HCT116 (cell line): ENCODE data around the gene TSC1. TPM values are rescaled to one million over a fixed set of nuclear protein-coding genes. Genes with fewer than 3 reads are reported as not detected.

Experiments used
- ATAC-seq: fragments of 200-7000 bp; cut with Tn5 transposase; 2 replicates; pipeline ENCODE4 v1.9.1; 2020; ENCODE audit warnings: mild to moderate bottlenecking, moderate library complexity
- BruUV-seq: library from RNA; stranded (reverse); fragments of 400-500 nt; replicated peaks from 2 replicates; lab custom pipeline; 2021; lab: Mats Ljungman, UMichigan
- CTCF ChIA-PET: fragments of 300-600 bp; sonication (Branson Sonifier 250); formaldehyde crosslinking; loops from one replicate; lab custom pipeline; 2021; ENCODE audit warnings: antibody characterized with exemption; lab: Charles Lee
- POLR2A ChIA-PET: fragments of 300-600, 350-600 bp; sonication (Branson Sonifier 250); formaldehyde crosslinking; loops from one replicate; lab custom pipeline; 2021; ENCODE audit warnings: antibody characterized with exemption; lab: Charles Lee
- RAD21 ChIA-PET, 2 experiments: fragments of 300-600 bp; sonication (Branson Sonifier 250); formaldehyde crosslinking; loops; one replicate each; lab custom pipeline; 2023; ENCODE audit warnings: low total read pairs in 2 of 2; ENCODE audit not compliant: uncharacterized antibody in 2 of 2, unreplicated experiment in 2 of 2, low non-redundant PET in 1 of 2; lab: Charles Lee
- DNase-seq: peaks from one replicate; pipeline ENCODE4 v3.0.0-alpha.2; 2010; ENCODE audit warnings: low read depth, low spot score
- H2AFZ ChIP-seq: fragments of 200-600 bp; shearing (Covaris generic), sonication (generic); 2 replicates; pipeline ENCODE4 v1.6.1; 2017; ENCODE audit warnings: low read depth, mixed run types, mixed read lengths, antibody characterized with exemption, low read length; ENCODE audit not compliant: poor library complexity, severe bottlenecking
- H3K27ac ChIP-seq: 2 replicates; pipeline ENCODE4 v1.5.1; 2012; ENCODE audit warnings: low read depth, low read length
- H3K27me3 ChIP-seq: fragments of 200-600 bp; sonication (generic); 2 replicates; pipeline ENCODE4 v1.6.1; 2016; ENCODE audit warnings: mixed run types, low read length, mixed read lengths; ENCODE audit not compliant: insufficient read depth
- H3K36me3 ChIP-seq, 2 experiments: fragments of 200-500 bp in 1 of 2; fragments of 200-600 bp in 1 of 2; sonication (Bioruptor generic) in 1 of 2; sonication (generic) in 1 of 2; 2 replicates each; pipeline versions ENCODE4 v1.5.1 to v1.6.1; 2014 to 2016; ENCODE audit warnings: low read length in 2 of 2, inconsistent platforms in 1 of 2, mixed read lengths in 1 of 2, mixed run types in 1 of 2; ENCODE audit not compliant: insufficient read depth in 2 of 2, control insufficient read depth in 1 of 2
- H3K4me1 ChIP-seq, 2 experiments: fragments of 200-600 bp in 1 of 2; sonication (generic) in 1 of 2; 2 replicates each; pipeline versions ENCODE4 v1.5.1 to v1.6.1; 2012 to 2017; ENCODE audit warnings: low read length in 2 of 2, inconsistent platforms in 1 of 2, mild to moderate bottlenecking in 1 of 2, mixed read lengths in 1 of 2, mixed run types in 1 of 2, moderate library complexity in 1 of 2; ENCODE audit not compliant: insufficient read depth in 2 of 2, control insufficient read depth in 1 of 2
- H3K4me2 ChIP-seq: fragments of 200-600 bp; sonication (generic); 2 replicates; pipeline ENCODE4 v1.6.1; 2017; ENCODE audit warnings: mixed run types, low read length, mixed read lengths
- H3K4me3 ChIP-seq, 2 experiments: fragments of 200-600 bp in 1 of 2; sonication (generic) in 1 of 2; replicated peaks in 1 of 2; 2 replicates each; pipeline ENCODE4 v1.5.1; 2011 to 2016; ENCODE audit warnings: low read length in 2 of 2, control low read depth in 1 of 2, low read depth in 1 of 2, mild to moderate bottlenecking in 1 of 2, mixed read lengths in 1 of 2, mixed run types in 1 of 2
- H3K79me2 ChIP-seq: fragments of 200-600 bp; sonication (generic); 2 replicates; pipeline ENCODE4 v1.6.1; 2017; ENCODE audit warnings: mild to moderate bottlenecking, mixed run types, low read length, moderate library complexity, mixed read lengths; ENCODE audit not compliant: insufficient read depth
- H3K9ac ChIP-seq: fragments of 200-600 bp; sonication (generic); 2 replicates; pipeline ENCODE4 v1.6.1; 2016; ENCODE audit warnings: low read length, mixed read lengths
- H3K9me2 ChIP-seq: fragments of 200-600 bp; sonication (generic), shearing (Covaris generic); 2 replicates; pipeline ENCODE4 v1.6.1; 2017; ENCODE audit warnings: mixed run types, mild to moderate bottlenecking, moderate library complexity; ENCODE audit not compliant: insufficient read depth
- H3K9me3 ChIP-seq, 2 experiments: fragments of 200-500 bp in 1 of 2; fragments of 200-600 bp in 1 of 2; sonication (Bioruptor generic) in 1 of 2; sonication (generic) in 1 of 2; 2 replicates each; pipeline ENCODE4 v1.6.1; 2014 to 2017; ENCODE audit warnings: low read length in 2 of 2, mixed read lengths in 2 of 2, inconsistent platforms in 1 of 2, low read depth in 1 of 2, mild to moderate bottlenecking in 1 of 2, mixed run types in 1 of 2, moderate library complexity in 1 of 2; ENCODE audit not compliant: control insufficient read depth in 1 of 2, insufficient read depth in 1 of 2
- H4K20me1 ChIP-seq: fragments of 200-600 bp; sonication (generic), shearing (Covaris generic); 2 replicates; pipeline ENCODE4 v1.6.1; 2017; ENCODE audit warnings: mixed run types, mild to moderate bottlenecking, moderate library complexity; ENCODE audit not compliant: insufficient read depth
- CTCF ChIP-seq, 3 experiments: fragments of 200-600 bp in 1 of 3; sonication (generic) in 1 of 3; IDR thresholded peaks in 2 of 3; conservative IDR thresholded peaks in 1 of 3; 2 replicates each; pipeline ENCODE4 v1.5.1; 2012 to 2017; ENCODE audit warnings: low read depth in 2 of 3, low read length in 2 of 3, antibody characterized with exemption in 1 of 3, borderline replicate concordance in 1 of 3, control low read depth in 1 of 3, mild to moderate bottlenecking in 1 of 3, mixed read lengths in 1 of 3, mixed run types in 1 of 3, moderate library complexity in 1 of 3; ENCODE audit not compliant: insufficient read depth in 1 of 3
- EGR1 ChIP-seq: IDR thresholded peaks from 2 replicates; pipeline ENCODE4 v1.6.1; 2012; ENCODE audit warnings: low read depth
- MAX ChIP-seq: IDR thresholded peaks from 2 replicates; pipeline ENCODE4 v1.6.1; 2012
- POLR2A ChIP-seq: IDR thresholded peaks from 2 replicates; pipeline ENCODE4 v1.7.0; 2011; ENCODE audit warnings: borderline replicate concordance; ENCODE audit not compliant: insufficient read depth, insufficient read length; ENCODE audit errors: extremely low read depth
- TCF7L2 ChIP-seq: IDR thresholded peaks from 2 replicates; pipeline ENCODE4 v1.7.0; 2011; ENCODE audit warnings: borderline replicate concordance, inconsistent platforms; ENCODE audit not compliant: insufficient read depth, insufficient read length; ENCODE audit errors: extremely low read depth
- YY1 ChIP-seq: IDR thresholded peaks from 2 replicates; pipeline ENCODE4 v1.6.1; 2011; ENCODE audit warnings: low read length, low read depth, moderate library complexity, mild to moderate bottlenecking; ENCODE audit not compliant: insufficient replicate concordance; ENCODE audit errors: extremely low read depth
- intact Hi-C: fragments of 100-400 bp; cut with micrococcal nuclease; formaldehyde crosslinking; loops from 2 replicates; pipeline ENCODE4 v1.10.0; 2022
- total RNA-seq: library from RNA; stranded (reverse); gene quantifications from one replicate; pipeline ENCODE4 v1.2.1, GENCODE V29; 2021; ENCODE audit not compliant: unreplicated experiment
- TF ChIP-seq, protein P1 (sequence below): IDR thresholded peaks from 2 replicates; pipeline ENCODE4 v1.6.1; 2012; ENCODE audit warnings: low read depth

Gene TSC1
- total RNA-seq, 1 experiment from 2014 or later: 34.5 TPM

- TF ChIP-seq, protein P1, sequence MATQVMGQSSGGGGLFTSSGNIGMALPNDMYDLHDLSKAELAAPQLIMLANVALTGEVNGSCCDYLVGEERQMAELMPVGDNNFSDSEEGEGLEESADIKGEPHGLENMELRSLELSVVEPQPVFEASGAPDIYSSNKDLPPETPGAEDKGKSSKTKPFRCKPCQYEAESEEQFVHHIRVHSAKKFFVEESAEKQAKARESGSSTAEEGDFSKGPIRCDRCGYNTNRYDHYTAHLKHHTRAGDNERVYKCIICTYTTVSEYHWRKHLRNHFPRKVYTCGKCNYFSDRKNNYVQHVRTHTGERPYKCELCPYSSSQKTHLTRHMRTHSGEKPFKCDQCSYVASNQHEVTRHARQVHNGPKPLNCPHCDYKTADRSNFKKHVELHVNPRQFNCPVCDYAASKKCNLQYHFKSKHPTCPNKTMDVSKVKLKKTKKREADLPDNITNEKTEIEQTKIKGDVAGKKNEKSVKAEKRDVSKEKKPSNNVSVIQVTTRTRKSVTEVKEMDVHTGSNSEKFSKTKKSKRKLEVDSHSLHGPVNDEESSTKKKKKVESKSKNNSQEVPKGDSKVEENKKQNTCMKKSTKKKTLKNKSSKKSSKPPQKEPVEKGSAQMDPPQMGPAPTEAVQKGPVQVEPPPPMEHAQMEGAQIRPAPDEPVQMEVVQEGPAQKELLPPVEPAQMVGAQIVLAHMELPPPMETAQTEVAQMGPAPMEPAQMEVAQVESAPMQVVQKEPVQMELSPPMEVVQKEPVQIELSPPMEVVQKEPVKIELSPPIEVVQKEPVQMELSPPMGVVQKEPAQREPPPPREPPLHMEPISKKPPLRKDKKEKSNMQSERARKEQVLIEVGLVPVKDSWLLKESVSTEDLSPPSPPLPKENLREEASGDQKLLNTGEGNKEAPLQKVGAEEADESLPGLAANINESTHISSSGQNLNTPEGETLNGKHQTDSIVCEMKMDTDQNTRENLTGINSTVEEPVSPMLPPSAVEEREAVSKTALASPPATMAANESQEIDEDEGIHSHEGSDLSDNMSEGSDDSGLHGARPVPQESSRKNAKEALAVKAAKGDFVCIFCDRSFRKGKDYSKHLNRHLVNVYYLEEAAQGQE: no peak
- TF ChIP-seq EGR1: no peak
- TF ChIP-seq, all 23 proteins: peak for 0
Observed at GRCh38 chr9:132910376-132910775, 34.0 kb downstream of the TSC1 start (continued).

GRCh38 chr9:132909311-132909710, 35.1 kb downstream of the TSC1 start:
- no peak for TF ChIP-seq MAX
- ChIA-PET POLR2A (no interaction called here), RAD21 (no interaction called here), CTCF (no interaction called here)
- no peak overlapping the region for H3K4me2 ChIP-seq
- H4K20me1 ChIP-seq: no peaks in the 10 kb centered on the region
- no peaks in the 10 kb centered on the region for H3K27me3 ChIP-seq
- BruUV-seq: no TSS peak
- ATAC-seq (no peak), DNase-seq (no peak)
- H3K36me3 ChIP-seq: peaks cover 12 to 14% of the 10 kb centered on the region in 2 experiments; a peak in 2 of 4 replicates
- no peak overlapping the region for H3K4me3 ChIP-seq
- intact Hi-C loops: no loop called here
- no peaks in the 10 kb centered on the region for H3K9me3 ChIP-seq
- H3K9me2 ChIP-seq: no peaks in the 10 kb centered on the region
- no peak overlapping the region for H3K27ac ChIP-seq
- no peaks in the 10 kb centered on the region for H3K4me1 ChIP-seq
- H2AFZ ChIP-seq: no peak overlapping the region
- no peaks in the 10 kb centered on the region for H3K79me2 ChIP-seq
- no peak overlapping the region for H3K9ac ChIP-seq

DNA sequence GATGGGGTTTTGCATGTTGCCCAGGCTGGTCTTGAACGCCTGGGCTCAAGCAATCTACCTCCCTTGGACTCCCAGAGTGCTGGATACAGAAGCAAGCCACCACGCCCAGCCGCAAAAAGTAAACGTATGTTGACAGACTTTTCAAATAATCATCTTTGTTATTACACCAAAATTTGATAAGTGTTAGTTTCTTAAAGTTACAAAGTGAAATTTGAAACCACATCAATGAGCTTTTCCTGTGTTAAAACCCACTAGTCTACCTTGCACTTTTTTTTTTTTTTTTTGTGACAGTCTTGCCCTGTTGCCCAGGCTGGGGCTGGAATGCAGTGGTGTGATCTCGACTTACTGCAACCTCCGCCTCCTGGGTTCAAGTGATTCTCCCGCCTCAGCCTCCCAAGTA, 35.8 kb downstream of the TSC1 start:
- CTCF ChIA-PET: no interaction called here
- DNase-seq: no peak
- TF ChIP-seq, protein P1: no peak
- TF ChIP-seq EGR1 (no peak), YY1 (no peak), CTCF (IDR thresholded peaks at IDR 0.05 in 2 of 3, conservative IDR thresholded peaks at IDR 0.05 in 1 of 3; ENCODE audit: borderline replicate concordance in 1 of 3, insufficient read depth in 1 of 3, low read depth in 2 of 3, low read length in 2 of 3) (no peak), POLR2A (no peak), TCF7L2 (no peak)

More for the DNA sequence above, 35.8 kb downstream of the TSC1 start:
- ATAC-seq: no peak
- RAD21 ChIA-PET: no interaction called here
- Histone ChIP-seq H3K9ac (no peak overlapping the region), H3K4me3 (no peak overlapping the region), H4K20me1 (no peaks in the 10 kb centered on the region), H3K79me2 (no peaks in the 10 kb centered on the region), H2AFZ (no peak overlapping the region), H3K27ac (no peak overlapping the region), H3K4me1 (no peaks in the 10 kb centered on the region), H3K4me2 (no peak overlapping the region), H3K9me2 (no peaks in the 10 kb centered on the region), H3K27me3 (no peaks in the 10 kb centered on the region), H3K36me3 (peaks cover 12 to 14% of the 10 kb centered on the region in 2 experiments; a peak in 2 of 4 replicates), H3K9me3 (no peaks in the 10 kb centered on the region)
- POLR2A ChIA-PET: no interaction called here
- intact Hi-C loops: no loop called here
- BruUV-seq: no TSS peak
